ENCODE results near the gene ANKS1B.
"Not testable (repeated sequence)": the region's sequence is repeated elsewhere in the genome, so short reads cannot be mapped to it uniquely, and the experiment has no call there.

Gene ANKS1B

DNA sequence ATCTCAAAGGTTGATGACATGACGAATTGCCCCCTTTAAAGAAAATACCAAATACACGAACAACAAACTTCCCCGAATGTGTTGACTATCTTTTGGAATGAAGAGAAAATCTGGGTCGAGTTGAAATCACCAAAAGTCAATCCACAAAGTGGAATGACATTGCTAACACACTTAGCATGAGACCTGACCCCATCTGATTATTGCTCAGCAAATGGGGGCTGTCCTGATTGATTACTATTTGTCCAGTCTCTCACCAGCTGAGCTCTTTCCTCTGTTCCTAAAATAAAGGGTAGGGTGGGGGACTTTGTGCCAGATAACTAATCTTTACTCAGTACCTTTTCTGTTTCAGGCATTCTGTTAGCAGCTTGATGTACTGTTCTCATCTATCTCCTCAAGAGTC, 1116.2 kb downstream of the ANKS1B start:
- no peak for DNase-seq
- in situ Hi-C loops (cut with MboI; ENCODE audit: low pct_unique_long_range_greater_than_20kb, low sequenced_read_pairs): no loop called here

GRCh38 chr12:98868076-98868475, 1116.7 kb downstream of the ANKS1B start:
- DNase-seq: no peak
- in situ Hi-C loops (cut with MboI; ENCODE audit: low pct_unique_long_range_greater_than_20kb, low sequenced_read_pairs): no loop called here

GRCh38 chr12:98864363-98864762, 1120.4 kb downstream of the ANKS1B start:
- in situ Hi-C loops (cut with MboI; ENCODE audit: low pct_unique_long_range_greater_than_20kb, low sequenced_read_pairs): no loop called here
- no peak for DNase-seq

DNA sequence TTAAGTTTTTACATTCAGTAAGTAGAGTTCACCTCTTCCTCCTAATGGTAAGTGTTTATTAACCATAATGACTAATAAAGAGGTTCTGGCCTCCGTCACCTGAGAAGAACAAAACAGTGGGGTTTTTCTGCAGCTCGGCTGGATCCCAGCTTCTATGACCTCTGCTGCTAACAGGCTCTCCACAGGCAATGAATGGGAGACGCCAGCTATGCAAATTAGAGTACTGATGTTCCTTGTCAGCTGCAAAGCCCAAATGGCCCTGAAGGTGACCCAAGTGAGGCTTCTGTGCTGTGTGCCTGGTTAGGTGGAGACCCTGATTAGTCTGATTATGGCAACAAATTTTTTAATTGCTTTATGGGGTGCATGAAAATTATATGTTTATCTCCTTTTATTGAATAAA, 1121.6 kb downstream of the ANKS1B start:
- in situ Hi-C loops (cut with MboI; ENCODE audit: low pct_unique_long_range_greater_than_20kb, low sequenced_read_pairs): no loop called here
- DNase-seq: no peak

GRCh38 chr12:98861251-98861650, 1123.5 kb downstream of the ANKS1B start:
- in situ Hi-C loops (cut with MboI; ENCODE audit: low pct_unique_long_range_greater_than_20kb, low sequenced_read_pairs): no loop called here
- no peak for DNase-seq

- in situ Hi-C loops (cut with MboI; ENCODE audit: low pct_unique_long_range_greater_than_20kb, low sequenced_read_pairs): no loop called here
- no peak for DNase-seq
Observed at GRCh38 chr12:98856897-98857540, 1127.7 kb downstream of the ANKS1B start.

GRCh38 chr12:98852181-98852580, 1132.6 kb downstream of the ANKS1B start:
- DNase-seq: no peak
- in situ Hi-C loops (cut with MboI; ENCODE audit: low pct_unique_long_range_greater_than_20kb, low sequenced_read_pairs): no loop called here

GRCh38 chr12:98847242-98847641, 1137.5 kb downstream of the ANKS1B start:
- no peak for DNase-seq
- in situ Hi-C loops (cut with MboI; ENCODE audit: low pct_unique_long_range_greater_than_20kb, low sequenced_read_pairs): no loop called here

DNA sequence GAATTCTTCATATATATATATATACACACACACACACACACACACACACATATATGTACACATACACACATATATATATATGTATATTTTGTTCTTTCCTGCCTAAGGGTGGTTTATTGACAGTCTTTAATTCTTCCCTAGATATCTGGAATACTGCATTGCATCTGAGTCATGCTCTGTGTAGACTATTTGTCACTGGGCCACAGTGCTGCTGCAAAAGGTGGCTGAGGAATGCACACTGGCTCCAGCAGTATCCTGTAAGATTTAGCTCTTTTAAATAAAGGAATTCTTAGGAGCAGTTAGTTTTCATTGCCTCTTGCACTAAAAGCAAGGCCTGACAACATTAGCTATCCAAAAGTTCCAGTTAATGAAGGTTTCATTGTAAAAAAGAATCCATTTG, 1138.8 kb downstream of the ANKS1B start:
- in situ Hi-C loops (cut with MboI; ENCODE audit: low pct_unique_long_range_greater_than_20kb, low sequenced_read_pairs): no loop called here
- DNase-seq: no peak

DNA sequence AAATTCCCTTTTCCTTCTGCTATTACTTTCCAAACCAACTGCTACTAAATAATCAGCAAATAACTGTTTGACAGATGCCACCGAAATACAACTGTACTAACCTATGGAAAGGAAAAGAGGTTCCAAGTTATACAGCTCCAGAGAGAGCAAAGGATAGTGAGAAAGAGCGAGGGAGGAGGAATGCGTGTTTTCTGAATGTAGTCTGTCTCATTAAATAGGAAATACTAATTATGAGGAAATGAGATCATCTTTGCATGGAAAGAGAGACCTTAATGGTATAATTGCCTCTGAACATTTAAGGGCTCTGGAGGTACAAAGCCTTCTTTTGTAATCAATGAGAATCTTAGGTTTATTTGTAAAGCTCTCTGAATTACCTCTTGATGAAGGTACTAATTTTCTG, 1144.4 kb downstream of the ANKS1B start:
- DNase-seq: no peak
- in situ Hi-C loops (cut with MboI; ENCODE audit: low pct_unique_long_range_greater_than_20kb, low sequenced_read_pairs): no loop called here

GRCh38 chr12:98838231-98838647, 1146.5 kb downstream of the ANKS1B start:
- DNase-seq: no peak
- in situ Hi-C loops (cut with MboI; ENCODE audit: low pct_unique_long_range_greater_than_20kb, low sequenced_read_pairs): no loop called here

DNA sequence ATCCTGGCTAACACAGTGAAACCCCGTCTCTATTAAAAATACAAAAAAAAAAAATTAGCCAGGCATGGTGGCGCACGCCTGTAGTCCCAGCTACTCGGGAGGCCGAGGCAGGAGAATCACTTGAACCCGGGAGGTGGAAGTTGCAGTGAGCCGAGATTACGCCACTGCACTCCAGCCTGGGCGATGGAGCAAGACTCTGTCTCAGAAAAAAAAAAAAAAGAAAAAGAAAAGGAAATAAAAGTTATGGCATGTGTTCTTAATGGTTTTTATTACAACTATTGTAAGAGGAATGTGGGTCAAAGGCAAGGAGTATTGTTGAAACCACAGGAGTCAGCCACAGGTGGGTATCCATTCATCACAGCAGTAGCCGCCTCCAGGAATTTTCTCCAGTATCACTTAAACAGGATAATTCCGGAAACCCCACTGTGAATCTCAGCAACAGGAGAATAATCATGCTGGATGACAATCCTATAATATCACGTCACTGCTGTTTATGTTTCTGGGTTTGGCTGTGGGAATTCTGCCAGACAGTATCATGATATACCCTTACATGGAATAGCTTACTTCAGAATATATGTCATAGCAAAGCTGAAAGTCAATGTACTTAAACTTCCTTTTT, 1147.5 kb downstream of the ANKS1B start:
- DNase-seq; in situ Hi-C loops (cut with MboI; ENCODE audit: low pct_unique_long_range_greater_than_20kb, low sequenced_read_pairs): not testable (repeated sequence)

GRCh38 chr12:98830657-98831056, 1154.1 kb downstream of the ANKS1B start:
- DNase-seq: no peak
- in situ Hi-C loops (cut with MboI; ENCODE audit: low pct_unique_long_range_greater_than_20kb, low sequenced_read_pairs): no loop called here

GRCh38 chr12:98828802-98829600, 1155.7 kb downstream of the ANKS1B start:
- in situ Hi-C loops (cut with MboI; ENCODE audit: low pct_unique_long_range_greater_than_20kb, low sequenced_read_pairs): no loop called here
- no peak for DNase-seq

- in situ Hi-C loops (cut with MboI; ENCODE audit: low pct_unique_long_range_greater_than_20kb, low sequenced_read_pairs): no loop called here
- no peak for DNase-seq
Observed at GRCh38 chr12:98823012-98823411, 1161.7 kb downstream of the ANKS1B start.

GRCh38 chr12:98821866-98822265, 1162.9 kb downstream of the ANKS1B start:
- in situ Hi-C loops (cut with MboI; ENCODE audit: low pct_unique_long_range_greater_than_20kb, low sequenced_read_pairs): no loop called here
- DNase-seq: no peak

DNA sequence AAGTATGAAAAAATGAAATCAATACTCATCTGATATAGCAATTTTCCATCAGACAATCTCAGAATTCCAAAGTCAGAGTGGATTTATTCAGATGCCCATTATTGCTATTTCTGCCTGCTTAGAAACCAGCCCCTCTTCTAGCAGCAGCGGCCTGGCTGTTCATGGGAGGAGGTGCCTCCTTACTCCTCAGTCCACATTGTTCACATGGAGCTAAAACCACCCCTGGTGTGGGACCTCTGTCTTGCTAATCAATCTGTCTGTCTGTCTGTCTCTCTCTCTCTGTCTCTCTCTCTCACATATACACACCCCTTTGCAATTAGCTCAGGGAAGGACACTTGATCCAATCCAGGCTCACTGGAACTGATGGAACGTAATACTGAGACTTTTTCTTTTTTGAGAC, 1163.5 kb downstream of the ANKS1B start:
- no peak for DNase-seq
- in situ Hi-C loops (cut with MboI; ENCODE audit: low pct_unique_long_range_greater_than_20kb, low sequenced_read_pairs): no loop called here

- no peak for DNase-seq
- in situ Hi-C loops (cut with MboI; ENCODE audit: low pct_unique_long_range_greater_than_20kb, low sequenced_read_pairs): no loop called here
Observed at GRCh38 chr12:98819821-98820404, 1164.8 kb downstream of the ANKS1B start.

GRCh38 chr12:98819071-98819470, 1165.7 kb downstream of the ANKS1B start:
- in situ Hi-C loops (cut with MboI; ENCODE audit: low pct_unique_long_range_greater_than_20kb, low sequenced_read_pairs): no loop called here
- DNase-seq: no peak

DNA sequence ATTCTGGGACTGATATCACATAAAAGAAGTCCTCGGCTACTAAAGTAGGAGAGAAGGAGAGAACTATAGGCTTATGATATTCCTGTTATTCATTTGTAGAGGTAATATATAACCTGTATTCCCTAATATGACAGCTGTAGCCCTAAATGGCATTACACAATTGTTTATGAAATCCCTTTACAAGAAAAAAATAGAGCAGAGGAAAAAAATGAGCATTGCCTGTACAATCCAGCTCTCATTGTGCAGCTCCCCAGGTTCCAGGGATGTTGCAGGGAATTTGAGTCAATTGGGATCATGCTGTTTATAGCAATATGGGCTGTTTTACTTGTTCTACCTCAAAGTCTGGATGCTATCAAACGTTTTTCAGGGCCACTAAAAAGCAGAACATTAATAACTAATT, 1166.5 kb downstream of the ANKS1B start:
- in situ Hi-C loops (cut with MboI; ENCODE audit: low pct_unique_long_range_greater_than_20kb, low sequenced_read_pairs): no loop called here
- DNase-seq: no peak

All from KBM-7 (cell line).